ENCODE data around the gene FAM222A. TPM values are rescaled to one million over a fixed set of nuclear protein-coding genes. Genes with fewer than 3 reads are reported as not detected.

Gene FAM222A
- total and polyA plus RNA-seq, 2 of the 4 experiments (the other 2 are of a cell fraction) = under 0.01 to 0.32 TPM

- no peak overlapping the region for H3K27ac ChIP-seq (ENCODE audit: insufficient read depth, low read length)
- H3K4ac ChIP-seq (ENCODE audit: low read depth, low read length) = no peak overlapping the region
- no TSS peak for BruUV-seq (replicated peaks)
- no peak overlapping the region for H2BK15ac ChIP-seq (ENCODE audit: low read depth, low read length)
- H3K18ac ChIP-seq (ENCODE audit: low read depth, low read length) = no peak overlapping the region
- intact Hi-C loops (cut with micrococcal nuclease) = no loop called here
- WGBS, 2 experiments (ENCODE audit: extremely low coverage in 2 of 2, insufficient read length in 1 of 2) = no CpG with 5 or more reads among the region's 9 CpGs
- dilution Hi-C loops (cut with HindIII; ENCODE audit: low sequenced_read_pairs, unreplicated experiment) = no loop called here
- no peaks in the 10 kb centered on the region for H3K36me3 ChIP-seq (ENCODE audit: control insufficient read depth, insufficient read depth, low read length)
- no peak overlapping the region for H2AK9ac ChIP-seq (replicated peaks; ENCODE audit: low read depth, low read length, poor library complexity)
- no peak overlapping the region for H2BK120ac ChIP-seq (ENCODE audit: low read depth, low read length)
- no peaks in the 10 kb centered on the region for H3K9me3 ChIP-seq (ENCODE audit: control insufficient read depth, insufficient read depth, low read length)
- peaks cover 6% of the 10 kb centered on the region for H4K20me1 ChIP-seq (ENCODE audit: insufficient read depth, low read length)
- H2AK5ac ChIP-seq (ENCODE audit: low read depth, low read length) = no peak overlapping the region
- no peak overlapping the region for H3K14ac ChIP-seq (replicated peaks; ENCODE audit: low read depth, low read length)
- DNase-seq (no peak), ATAC-seq (ENCODE audit: low read depth) (no peak)
- no peaks in the 10 kb centered on the region for H3K79me1 ChIP-seq (ENCODE audit: low read depth in 1 of 2, low read length in 2 of 2)
- H3K9ac ChIP-seq (ENCODE audit: low read depth, low read length) = no peak overlapping the region
- in situ Hi-C loops (cut with MboI; ENCODE audit: low sequenced_read_pairs) = no loop called here
- peaks cover 2% of the 10 kb centered on the region; the same call in 1 of the 2 replicates for H3K4me1 ChIP-seq (ENCODE audit: control insufficient read depth, insufficient read depth, low read length)
- H3K9me1 ChIP-seq (ENCODE audit: insufficient read depth, low read length) = peaks cover 3% of the 10 kb centered on the region; the same call in 1 of the 2 replicates
- ChIA-PET CTCF (interaction anchor here (1.1 kb wide), 1 partner anchor 27 kb away, joined by 3 read pairs; no protein-coding TSS in a partner anchor), POLR2A (ENCODE audit: unreplicated experiment) (no interaction called here)
- H3K27me3 ChIP-seq (ENCODE audit: control insufficient read depth, insufficient read depth, low read length) = no peaks in the 10 kb centered on the region
- H3K23ac ChIP-seq (ENCODE audit: low read depth, low read length) = no peak overlapping the region
- H4K91ac ChIP-seq (ENCODE audit: insufficient read depth, low read depth, low read length) = no peak overlapping the region
- H3K4me2 ChIP-seq (ENCODE audit: low read depth, low read length) = no peak overlapping the region
- no peak overlapping the region for H2BK20ac ChIP-seq (ENCODE audit: low read depth, low read length)
- no peak overlapping the region for H3K4me3 ChIP-seq (ENCODE audit: insufficient read depth, low read depth, low read length)
- H2AFZ ChIP-seq (replicated peaks; ENCODE audit: low read length, poor library complexity) = no peak overlapping the region
- no peak overlapping the region for H3K56ac ChIP-seq (ENCODE audit: extremely low read depth, insufficient read depth, low read length)
- no peak overlapping the region for H4K8ac ChIP-seq (ENCODE audit: low read depth in 2 of 2, low read length in 2 of 2)
- TF ChIP-seq CTCF (conservative IDR thresholded peaks at IDR 0.05; ENCODE audit: low read depth, low read length) = no peak
- no peak for TF ChIP-seq SMC3 (IDR thresholded peaks at IDR 0.05; ENCODE audit: low read depth, low read length)
- TF ChIP-seq FOS (IDR thresholded peaks at IDR 0.05; ENCODE audit: low read depth, low read length) = no peak
- no peak for TF ChIP-seq USF2 (IDR thresholded peaks at IDR 0.05; ENCODE audit: low read depth, low read length)
- no peak for TF ChIP-seq CEBPB (IDR thresholded peaks at IDR 0.05; ENCODE audit: low read depth, low read length)
- no peak for TF ChIP-seq BHLHE40 (IDR thresholded peaks at IDR 0.05; ENCODE audit: low read depth, low read length)
- no peak for TF ChIP-seq POLR2A (IDR thresholded peaks at IDR 0.05; ENCODE audit: low read depth, low read length)
- no peak for TF ChIP-seq MXI1 (IDR thresholded peaks at IDR 0.05; ENCODE audit: borderline replicate concordance, low read depth, low read length)
- TF ChIP-seq RCOR1 (IDR thresholded peaks at IDR 0.05; ENCODE audit: insufficient replicate concordance, low read length) = no peak
- no peak for TF ChIP-seq CHD1 (IDR thresholded peaks at IDR 0.05; ENCODE audit: low read depth, low read length)
- TF ChIP-seq MAFK (IDR thresholded peaks at IDR 0.05; ENCODE audit: low read depth, low read length) = no peak
- TF ChIP-seq RAD21 (IDR thresholded peaks at IDR 0.05; ENCODE audit: low read length) = no peak
- TF ChIP-seq MAZ (IDR thresholded peaks at IDR 0.05; ENCODE audit: borderline replicate concordance, low read depth, low read length) = no peak
- TF ChIP-seq RFX5 (IDR thresholded peaks at IDR 0.05; ENCODE audit: low read depth, low read length) = no peak
- TF ChIP-seq NFE2L2 (IDR thresholded peaks at IDR 0.05; ENCODE audit: low read depth, low read length) = no peak
- no peak for TF ChIP-seq ELK1 (IDR thresholded peaks at IDR 0.05; ENCODE audit: borderline replicate concordance, low read depth, low read length)
- no peak overlapping the region for H4K5ac ChIP-seq (ENCODE audit: low read depth, low read length)
- no peak overlapping the region for H2BK5ac ChIP-seq (ENCODE audit: low read depth, low read length, poor library complexity, severe bottlenecking)
Measured at GRCh38 chr12:109818253-109818652, 104.6 kb downstream of the FAM222A start.
